Stimulated activated CD4-positive, alpha-beta T cell treated with anti-CD3 and anti-CD28 coated beads, Interleukin-15, amount 100 ng/mL, for 1 hour (primary cell): ENCODE results near the gene ZNF425.
"Not testable (repeated sequence)": the region's sequence is repeated elsewhere in the genome, so short reads cannot be mapped to it uniquely, and the experiment has no call there.

Source experiments
- DNase-seq, 2 donors: peaks; one replicate each; pipeline ENCODE4 v3.0.0-alpha.2; 2020; ENCODE audit warnings: low read depth in 1 of 2, low spot score in 1 of 2

ZNF425 gene

DNA sequence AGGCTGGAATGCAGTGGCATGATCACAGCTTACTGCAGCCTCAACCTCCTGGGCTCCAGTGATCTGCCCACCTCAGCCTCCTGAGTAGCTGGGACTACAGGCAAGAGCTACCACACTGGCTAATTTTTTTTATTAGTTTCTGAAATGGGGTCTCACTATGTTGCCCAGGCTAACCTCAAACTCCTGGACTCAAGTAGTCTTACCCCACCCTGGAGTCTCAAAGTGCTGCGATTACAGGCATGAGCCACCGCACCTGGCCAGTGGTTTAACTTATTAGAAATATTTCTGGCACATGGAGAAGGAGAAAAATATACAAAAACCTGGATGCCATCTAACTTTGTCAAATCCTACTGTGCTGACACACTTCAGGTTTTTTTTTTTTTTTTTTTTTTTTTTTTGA, 50.8 kb downstream of the ZNF425 start:
- no peak for DNase-seq

DNA sequence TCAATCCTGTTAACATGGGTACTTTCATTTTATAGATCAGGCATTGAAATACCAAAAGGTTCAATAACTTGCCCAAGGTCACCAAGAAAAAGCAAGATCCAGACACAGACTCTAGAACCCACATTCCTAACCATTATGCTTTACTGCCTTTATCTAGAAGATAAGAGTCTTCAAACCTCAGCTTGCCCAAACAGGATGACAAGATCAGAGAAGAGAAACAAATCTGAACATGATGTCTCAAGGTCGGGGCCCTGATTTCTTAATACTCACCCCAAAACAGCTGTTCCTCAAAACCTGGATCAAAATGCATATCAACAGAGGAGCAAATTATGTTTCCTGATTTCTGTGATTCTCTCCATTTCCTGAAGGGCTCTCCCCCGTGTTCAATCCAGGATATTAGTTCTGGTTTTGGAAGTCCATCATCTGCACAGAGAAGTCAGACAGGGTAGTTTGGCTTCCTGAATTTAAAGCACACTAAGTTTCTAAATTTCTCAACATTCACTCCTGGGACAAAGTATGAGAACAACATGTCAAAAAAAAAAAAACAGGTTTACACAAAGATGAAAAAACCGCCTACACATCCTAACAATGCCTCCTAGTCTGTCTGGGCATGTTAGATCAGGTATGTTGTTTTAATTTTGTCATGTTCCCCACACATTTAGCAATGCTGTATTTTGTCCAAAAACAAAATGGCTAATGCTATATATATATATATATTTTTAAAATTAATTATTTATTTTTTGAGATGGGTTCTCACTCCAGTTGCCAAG, 51.8 kb downstream of the ZNF425 start:
- no peak for DNase-seq

DNA sequence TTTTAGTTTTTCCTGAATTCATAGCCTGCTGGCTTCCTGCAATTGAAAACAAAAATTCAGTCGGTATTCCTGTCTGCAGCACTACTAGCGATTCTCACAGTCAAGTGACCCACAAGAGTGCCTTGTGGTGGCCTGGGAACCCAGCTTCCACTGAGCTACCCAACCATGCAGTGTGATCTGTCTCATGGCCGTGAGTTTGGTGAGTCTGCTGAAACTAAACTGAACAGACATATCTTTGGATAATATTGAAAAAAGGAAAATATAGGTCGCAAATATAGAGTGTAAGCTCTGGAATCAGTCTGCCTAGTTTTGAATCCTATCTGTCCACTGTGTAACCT, 53.7 kb downstream of the ZNF425 start:
- no peak for DNase-seq

DNA sequence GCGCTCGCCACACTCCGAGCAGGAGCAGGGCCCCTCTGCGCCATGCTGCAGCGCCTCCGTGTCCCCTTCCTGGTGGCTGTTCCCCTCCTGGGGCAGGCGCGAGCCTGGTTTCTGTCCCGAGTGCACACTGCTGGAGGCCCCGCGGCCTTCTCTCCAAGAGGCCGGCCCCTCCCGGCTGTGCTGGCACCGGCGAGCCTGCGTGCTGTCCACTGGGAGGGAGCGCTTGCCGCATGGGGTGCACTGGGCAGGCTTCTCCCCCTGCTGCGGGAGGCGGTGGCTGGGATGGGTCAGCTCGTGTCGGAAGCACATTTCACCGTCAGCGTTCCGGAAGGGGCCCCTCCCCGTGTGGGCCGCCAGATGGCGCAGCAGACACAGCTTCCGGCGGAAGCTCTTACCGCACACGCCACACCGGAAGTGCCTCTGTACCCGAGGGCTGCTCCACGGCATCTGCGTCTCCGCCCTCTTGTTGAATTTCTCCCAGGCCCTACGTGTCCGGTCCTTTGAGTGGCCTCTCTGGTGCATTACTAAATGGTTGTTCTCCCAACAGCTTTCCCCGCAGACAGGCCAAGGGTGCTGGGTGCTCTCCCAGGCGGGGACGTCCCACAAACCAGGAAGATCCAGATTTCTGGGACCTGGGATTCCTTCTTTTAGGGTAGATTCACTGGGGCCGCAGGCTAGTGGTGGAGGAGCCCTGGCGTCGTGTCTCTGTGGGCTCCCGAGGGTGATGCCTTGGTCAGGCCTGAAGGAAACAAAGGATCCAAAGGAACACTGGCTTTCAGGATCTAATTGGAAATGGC, 54.3 kb downstream of the ZNF425 start:
- peak; percentile 24 to 37 for DNase-seq

DNA sequence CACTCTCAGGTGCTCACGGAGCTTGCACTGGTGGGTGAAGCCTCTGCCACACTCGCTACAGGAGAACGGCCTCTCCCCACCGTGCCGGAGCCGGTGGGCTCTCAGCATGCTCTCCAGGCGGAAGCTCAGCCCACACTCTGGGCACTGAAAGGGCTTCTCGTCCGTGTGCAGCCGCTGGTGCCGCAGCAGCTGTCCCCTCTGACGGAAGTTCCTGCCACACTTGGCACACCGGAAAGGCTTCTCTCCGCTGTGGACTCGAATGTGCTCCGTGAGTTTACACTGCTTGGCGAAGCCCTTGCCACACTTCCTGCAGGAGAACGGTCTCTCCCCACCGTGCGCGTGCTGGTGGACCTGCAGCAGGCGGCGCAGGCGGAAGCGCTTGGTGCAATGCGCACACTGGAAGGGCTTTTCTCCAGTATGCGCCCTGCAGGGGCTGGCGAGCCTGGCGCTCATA, 54.9 kb downstream of the ZNF425 start:
- no peak for DNase-seq

DNA sequence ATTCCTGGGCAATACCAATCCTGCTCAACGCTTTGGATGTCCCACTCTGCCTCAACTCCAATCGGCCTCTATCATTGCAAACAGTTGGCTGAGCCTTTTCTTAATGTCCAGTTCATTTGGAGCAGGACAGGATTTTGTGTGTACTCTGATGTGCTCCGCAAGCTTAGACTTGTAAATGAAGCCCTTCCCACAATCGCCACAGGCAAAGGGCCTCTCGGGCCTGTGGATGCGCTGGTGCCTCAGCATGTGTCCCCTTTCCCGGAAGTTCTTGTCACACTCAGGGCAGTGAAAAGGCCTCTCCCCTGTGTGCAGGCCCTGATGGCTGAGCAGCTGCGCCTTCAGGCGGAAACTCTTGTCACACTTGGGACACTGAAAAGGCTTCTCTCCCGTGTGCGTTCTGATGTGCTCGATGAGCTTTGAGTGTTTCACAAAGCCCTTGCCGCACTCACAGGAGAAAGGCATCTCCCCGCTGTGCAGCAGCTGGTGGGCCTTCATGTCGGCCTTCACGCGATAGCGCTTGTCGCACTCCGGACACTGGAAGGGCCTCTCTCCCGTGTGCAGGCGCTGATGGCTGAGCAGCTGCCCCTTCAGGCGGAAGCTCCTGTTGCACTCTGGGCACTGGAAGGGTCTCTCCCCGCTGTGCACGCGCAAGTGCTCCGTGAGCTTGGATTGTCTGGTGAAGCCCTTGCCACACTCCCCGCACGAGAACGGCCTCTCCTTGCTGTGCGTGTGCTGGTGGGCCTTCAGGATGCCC, 55.6 kb downstream of the ZNF425 start:
- DNase-seq, result no peak

DNA sequence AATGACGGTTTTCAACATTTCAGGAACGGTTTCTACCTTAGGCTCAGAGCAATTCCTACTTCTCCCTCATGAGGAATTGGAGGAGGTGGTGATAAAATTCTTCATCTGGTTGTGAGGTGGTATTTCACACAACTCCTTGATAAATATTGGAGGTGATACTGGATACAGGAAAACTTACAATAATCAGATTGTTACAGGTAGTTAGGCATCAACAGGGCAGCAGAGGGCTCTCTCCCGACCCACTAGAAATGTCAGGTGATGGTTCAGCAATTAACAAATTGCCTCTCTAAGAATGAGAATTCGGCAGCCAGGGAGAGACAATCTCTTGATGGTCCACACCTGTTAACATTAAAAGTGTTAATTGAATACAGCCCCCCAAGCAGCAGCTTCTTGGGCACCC, 58.3 kb downstream of the ZNF425 start:
- no peak for DNase-seq

DNA sequence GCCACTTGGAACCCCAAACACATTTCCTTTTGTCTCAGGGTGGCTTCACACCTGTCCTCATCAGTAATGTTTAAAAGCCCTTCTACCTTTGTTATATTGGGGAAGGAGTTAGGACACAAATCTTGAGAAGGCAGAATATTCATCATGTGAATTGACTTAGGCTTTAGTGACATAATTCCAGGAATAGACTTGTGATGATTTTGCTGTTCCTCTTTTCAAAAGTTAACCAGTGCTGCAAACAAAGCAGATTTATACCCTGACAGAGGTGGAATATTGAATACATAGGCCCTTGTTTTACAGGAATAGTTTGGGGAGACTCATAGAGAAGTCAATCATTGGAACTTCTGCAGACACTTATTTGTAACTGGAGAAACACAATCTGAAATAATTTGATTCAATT, 62.6 kb downstream of the ZNF425 start:
- no peak for DNase-seq

DNA sequence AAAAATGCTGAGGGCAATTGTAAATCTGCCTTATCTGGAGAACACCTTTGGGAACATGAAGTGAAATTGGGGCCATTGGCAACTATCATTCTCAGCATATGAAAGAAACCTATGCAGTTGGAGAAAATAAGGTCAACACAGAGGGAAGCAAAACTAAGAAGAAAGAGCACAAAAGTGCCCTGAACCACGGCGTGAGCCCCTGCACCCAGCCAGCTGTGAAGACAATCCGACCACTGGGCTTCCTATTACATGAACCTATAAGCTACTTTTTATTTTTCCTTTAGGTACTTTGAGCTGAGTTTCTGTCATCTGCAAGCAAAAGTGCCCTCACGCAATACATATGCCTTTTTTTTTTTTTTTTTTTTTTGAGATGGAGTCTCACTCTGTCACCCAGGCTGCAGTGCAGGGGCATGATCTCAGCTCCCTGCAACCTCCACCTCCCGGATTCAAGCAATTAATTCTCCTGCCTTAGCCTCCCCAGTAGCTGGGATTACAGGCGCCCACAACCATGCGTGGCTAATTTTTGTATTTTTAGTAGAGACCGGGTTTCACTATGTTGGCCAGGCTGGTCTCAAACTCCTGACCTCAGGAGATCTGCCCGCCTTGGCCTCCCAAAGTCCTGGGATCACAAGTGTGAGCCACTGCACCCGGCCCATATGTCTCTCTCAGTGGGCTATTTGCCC, 63.8 kb downstream of the ZNF425 start:
- not testable (repeated sequence) for DNase-seq

DNA sequence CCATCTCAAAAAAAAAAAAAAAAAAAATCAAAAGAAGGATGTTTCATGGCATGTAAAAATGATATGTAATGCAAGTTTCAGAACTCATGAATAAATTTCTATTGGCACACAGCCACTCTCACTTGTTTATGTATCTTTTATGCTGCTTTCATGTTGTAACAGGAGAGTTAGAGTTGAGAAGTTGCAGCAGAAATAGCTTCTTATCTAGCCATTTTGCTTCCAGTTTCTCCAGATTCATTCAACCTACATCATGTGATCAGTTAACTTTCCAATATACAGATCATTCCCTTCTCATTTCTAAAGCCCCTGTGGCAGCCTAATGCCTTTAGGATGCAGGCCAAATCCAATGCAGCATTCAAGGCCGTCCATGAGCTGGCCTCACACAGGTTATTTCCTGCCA, 66.0 kb downstream of the ZNF425 start:
- DNase-seq, result no peak

DNA sequence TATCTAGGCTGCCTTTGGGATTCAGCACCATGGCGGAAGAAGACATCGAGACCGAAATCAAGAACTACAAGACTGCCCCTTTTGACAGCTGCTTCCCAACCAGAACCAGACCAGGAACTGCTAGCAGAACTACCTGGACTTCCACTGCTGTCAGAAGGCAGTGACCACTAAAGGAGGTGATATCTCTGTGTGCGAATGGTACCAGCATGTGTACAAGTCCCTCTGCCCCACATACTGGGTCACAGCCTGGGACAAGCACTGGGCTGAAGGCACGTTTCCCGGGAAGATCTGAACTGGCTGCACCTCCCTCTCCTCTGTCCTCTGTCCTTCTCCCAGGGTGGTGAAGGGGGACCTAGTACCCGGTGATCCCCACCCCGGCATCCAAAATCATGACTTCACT, 72.2 kb downstream of the ZNF425 start:
- DNase-seq, result no peak

DNA sequence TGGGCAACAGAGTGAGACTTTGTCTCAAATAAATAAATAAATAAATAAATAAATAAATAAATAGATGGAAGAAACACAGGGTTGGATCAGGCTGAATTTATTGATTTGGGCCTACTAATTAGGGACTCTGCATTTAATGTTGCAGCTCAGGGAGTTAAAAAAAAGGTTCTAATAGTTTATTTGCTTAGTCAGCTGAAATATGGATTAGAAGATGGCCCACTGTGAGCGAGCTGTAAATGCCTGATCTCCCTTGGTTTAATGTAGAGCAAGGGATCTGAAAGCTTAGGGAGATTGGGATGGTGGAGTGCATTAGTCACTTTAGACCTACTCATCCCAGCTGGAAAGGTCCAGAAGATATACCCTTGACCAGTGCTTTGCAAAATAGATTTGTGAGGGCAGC, 72.7 kb downstream of the ZNF425 start:
- no peak for DNase-seq
